ENCODE results near the gene LARP4B. TPM values are rescaled to one million over a fixed set of nuclear protein-coding genes. Genes with fewer than 3 reads are reported as not detected.

The LARP4B gene
- total and polyA plus RNA-seq, 2 experiments from 2014 or later, result 18.3 to 52.3 TPM

DNA sequence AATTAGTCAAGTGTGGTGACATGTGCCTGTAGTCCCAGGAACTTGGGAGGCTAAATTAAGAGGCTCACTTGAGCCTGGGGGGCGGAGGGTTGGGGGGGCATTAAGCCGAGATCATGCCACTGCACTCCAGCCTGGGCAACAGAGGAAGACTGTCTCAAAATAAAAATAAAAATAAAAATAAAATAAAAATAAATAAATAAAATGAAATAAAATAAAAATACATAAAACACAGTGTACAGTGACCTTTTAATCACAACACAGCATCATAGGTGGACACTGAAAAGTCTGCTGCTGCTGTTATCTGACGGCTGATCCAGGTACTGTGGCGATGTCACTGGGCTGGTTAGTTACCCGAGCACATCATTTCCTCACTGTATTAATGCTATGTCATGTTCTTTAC is 27.1 kb downstream of the LARP4B start:
- Histone ChIP-seq H3K4me3 (no peak overlapping the region), H4K20me1 (replicated peaks; ENCODE audit: insufficient read depth) (peaks cover 71% of the 10 kb centered on the region), H3K79me2 (replicated peaks; ENCODE audit: insufficient read depth) (peaks cover 100% of the 10 kb centered on the region), H3K4me2 (no peak overlapping the region), H3K4me1 (ENCODE audit: insufficient read depth) (no peaks in the 10 kb centered on the region), H3K36me3 (ENCODE audit: insufficient read depth) (no peaks in the 10 kb centered on the region), H2AFZ (no peak overlapping the region), H3K27ac (ENCODE audit: low read depth) (no peak overlapping the region), H3K9me2 (ENCODE audit: insufficient read depth) (no peaks in the 10 kb centered on the region), H3F3A (replicated peaks; ENCODE audit: low read depth) (no peaks in the 10 kb centered on the region), H3K27me3 (ENCODE audit: insufficient read depth) (no peaks in the 10 kb centered on the region)
- no peak for ATAC-seq
- Mint-ChIP-seq H3K4me1 (peaks cover 10% of the 10 kb centered on the region; the same call in 2 of the 3 replicates), H3K4me3 (no peak overlapping the region), H3K27ac (no peak overlapping the region), H3K36me3 (ENCODE audit: low read depth) (peaks cover 21% of the 10 kb centered on the region), H3K27me3 (ENCODE audit: insufficient read depth, low read depth, poor library complexity) (no peaks in the 10 kb centered on the region), H3K9me3 (no peaks in the 10 kb centered on the region)
- DNase-seq (ENCODE audit: low spot score), result no peak
- no peak for TF ChIP-seq CREB1 (CRISPR knock-in tag; IDR thresholded peaks at IDR 0.05; ENCODE audit: low read depth)
- TF ChIP-seq, protein P1, sequence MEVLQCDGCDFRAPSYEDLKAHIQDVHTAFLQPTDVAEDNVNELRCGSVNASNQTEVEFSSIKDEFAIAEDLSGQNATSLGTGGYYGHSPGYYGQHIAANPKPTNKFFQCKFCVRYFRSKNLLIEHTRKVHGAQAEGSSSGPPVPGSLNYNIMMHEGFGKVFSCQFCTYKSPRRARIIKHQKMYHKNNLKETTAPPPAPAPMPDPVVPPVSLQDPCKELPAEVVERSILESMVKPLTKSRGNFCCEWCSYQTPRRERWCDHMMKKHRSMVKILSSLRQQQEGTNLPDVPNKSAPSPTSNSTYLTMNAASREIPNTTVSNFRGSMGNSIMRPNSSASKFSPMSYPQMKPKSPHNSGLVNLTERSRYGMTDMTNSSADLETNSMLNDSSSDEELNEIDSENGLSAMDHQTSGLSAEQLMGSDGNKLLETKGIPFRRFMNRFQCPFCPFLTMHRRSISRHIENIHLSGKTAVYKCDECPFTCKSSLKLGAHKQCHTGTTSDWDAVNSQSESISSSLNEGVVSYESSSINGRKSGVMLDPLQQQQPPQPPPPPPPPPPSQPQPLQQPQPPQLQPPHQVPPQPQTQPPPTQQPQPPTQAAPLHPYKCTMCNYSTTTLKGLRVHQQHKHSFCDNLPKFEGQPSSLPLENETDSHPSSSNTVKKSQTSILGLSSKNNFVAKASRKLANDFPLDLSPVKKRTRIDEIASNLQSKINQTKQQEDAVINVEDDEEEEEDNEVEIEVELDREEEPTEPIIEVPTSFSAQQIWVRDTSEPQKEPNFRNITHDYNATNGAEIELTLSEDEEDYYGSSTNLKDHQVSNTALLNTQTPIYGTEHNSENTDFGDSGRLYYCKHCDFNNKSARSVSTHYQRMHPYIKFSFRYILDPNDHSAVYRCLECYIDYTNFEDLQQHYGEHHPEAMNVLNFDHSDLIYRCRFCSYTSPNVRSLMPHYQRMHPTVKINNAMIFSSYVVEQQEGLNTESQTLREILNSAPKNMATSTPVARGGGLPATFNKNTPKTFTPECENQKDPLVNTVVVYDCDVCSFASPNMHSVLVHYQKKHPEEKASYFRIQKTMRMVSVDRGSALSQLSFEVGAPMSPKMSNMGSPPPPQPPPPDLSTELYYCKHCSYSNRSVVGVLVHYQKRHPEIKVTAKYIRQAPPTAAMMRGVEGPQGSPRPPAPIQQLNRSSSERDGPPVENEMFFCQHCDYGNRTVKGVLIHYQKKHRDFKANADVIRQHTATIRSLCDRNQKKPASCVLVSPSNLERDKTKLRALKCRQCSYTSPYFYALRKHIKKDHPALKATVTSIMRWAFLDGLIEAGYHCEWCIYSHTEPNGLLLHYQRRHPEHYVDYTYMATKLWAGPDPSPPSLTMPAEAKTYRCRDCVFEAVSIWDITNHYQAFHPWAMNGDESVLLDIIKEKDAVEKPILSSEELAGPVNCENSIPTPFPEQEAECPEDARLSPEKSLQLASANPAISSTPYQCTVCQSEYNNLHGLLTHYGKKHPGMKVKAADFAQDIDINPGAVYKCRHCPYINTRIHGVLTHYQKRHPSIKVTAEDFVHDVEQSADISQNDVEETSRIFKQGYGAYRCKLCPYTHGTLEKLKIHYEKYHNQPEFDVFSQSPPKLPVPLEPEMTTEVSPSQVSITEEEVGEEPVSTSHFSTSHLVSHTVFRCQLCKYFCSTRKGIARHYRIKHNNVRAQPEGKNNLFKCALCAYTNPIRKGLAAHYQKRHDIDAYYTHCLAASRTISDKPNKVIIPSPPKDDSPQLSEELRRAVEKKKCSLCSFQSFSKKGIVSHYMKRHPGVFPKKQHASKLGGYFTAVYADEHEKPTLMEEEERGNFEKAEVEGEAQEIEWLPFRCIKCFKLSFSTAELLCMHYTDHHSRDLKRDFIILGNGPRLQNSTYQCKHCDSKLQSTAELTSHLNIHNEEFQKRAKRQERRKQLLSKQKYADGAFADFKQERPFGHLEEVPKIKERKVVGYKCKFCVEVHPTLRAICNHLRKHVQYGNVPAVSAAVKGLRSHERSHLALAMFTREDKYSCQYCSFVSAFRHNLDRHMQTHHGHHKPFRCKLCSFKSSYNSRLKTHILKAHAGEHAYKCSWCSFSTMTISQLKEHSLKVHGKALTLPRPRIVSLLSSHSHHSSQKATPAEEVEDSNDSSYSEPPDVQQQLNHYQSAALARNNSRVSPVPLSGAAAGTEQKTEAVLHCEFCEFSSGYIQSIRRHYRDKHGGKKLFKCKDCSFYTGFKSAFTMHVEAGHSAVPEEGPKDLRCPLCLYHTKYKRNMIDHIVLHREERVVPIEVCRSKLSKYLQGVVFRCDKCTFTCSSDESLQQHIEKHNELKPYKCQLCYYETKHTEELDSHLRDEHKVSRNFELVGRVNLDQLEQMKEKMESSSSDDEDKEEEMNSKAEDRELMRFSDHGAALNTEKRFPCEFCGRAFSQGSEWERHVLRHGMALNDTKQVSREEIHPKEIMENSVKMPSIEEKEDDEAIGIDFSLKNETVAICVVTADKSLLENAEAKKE (CRISPR knock-in tag; IDR thresholded peaks at IDR 0.05), result no peak
- TF ChIP-seq JUNB (IDR thresholded peaks at IDR 0.05; ENCODE audit: unreplicated experiment), result no peak
- no peak for TF ChIP-seq POLR2AphosphoS5 (IDR thresholded peaks at IDR 0.05; ENCODE audit: low read depth)
- TF ChIP-seq, protein P2, sequence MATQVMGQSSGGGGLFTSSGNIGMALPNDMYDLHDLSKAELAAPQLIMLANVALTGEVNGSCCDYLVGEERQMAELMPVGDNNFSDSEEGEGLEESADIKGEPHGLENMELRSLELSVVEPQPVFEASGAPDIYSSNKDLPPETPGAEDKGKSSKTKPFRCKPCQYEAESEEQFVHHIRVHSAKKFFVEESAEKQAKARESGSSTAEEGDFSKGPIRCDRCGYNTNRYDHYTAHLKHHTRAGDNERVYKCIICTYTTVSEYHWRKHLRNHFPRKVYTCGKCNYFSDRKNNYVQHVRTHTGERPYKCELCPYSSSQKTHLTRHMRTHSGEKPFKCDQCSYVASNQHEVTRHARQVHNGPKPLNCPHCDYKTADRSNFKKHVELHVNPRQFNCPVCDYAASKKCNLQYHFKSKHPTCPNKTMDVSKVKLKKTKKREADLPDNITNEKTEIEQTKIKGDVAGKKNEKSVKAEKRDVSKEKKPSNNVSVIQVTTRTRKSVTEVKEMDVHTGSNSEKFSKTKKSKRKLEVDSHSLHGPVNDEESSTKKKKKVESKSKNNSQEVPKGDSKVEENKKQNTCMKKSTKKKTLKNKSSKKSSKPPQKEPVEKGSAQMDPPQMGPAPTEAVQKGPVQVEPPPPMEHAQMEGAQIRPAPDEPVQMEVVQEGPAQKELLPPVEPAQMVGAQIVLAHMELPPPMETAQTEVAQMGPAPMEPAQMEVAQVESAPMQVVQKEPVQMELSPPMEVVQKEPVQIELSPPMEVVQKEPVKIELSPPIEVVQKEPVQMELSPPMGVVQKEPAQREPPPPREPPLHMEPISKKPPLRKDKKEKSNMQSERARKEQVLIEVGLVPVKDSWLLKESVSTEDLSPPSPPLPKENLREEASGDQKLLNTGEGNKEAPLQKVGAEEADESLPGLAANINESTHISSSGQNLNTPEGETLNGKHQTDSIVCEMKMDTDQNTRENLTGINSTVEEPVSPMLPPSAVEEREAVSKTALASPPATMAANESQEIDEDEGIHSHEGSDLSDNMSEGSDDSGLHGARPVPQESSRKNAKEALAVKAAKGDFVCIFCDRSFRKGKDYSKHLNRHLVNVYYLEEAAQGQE (IDR thresholded peaks at IDR 0.05; ENCODE audit: unreplicated experiment), result no peak
- TF ChIP-seq STAT1 (IDR thresholded peaks at IDR 0.05; ENCODE audit: unreplicated experiment), result no peak
- TF ChIP-seq NANOG (IDR thresholded peaks at IDR 0.05; ENCODE audit: borderline replicate concordance), result no peak
- TF ChIP-seq EZH2phosphoT487 (IDR thresholded peaks at IDR 0.05; ENCODE audit: unreplicated experiment), result no peak
- TF ChIP-seq CTCF (conservative IDR thresholded peaks at IDR 0.05; ENCODE audit: low read depth in 2 of 2), result no peak
- no peak for TF ChIP-seq ZNF331 (CRISPR knock-in tag; IDR thresholded peaks at IDR 0.05; ENCODE audit: low read depth)
- no peak for TF ChIP-seq EZH2 (IDR thresholded peaks at IDR 0.05; ENCODE audit: low read depth, unreplicated experiment)
- TF ChIP-seq ZNF114 (CRISPR knock-in tag; IDR thresholded peaks at IDR 0.05), result no peak
- TF ChIP-seq, protein P3, sequence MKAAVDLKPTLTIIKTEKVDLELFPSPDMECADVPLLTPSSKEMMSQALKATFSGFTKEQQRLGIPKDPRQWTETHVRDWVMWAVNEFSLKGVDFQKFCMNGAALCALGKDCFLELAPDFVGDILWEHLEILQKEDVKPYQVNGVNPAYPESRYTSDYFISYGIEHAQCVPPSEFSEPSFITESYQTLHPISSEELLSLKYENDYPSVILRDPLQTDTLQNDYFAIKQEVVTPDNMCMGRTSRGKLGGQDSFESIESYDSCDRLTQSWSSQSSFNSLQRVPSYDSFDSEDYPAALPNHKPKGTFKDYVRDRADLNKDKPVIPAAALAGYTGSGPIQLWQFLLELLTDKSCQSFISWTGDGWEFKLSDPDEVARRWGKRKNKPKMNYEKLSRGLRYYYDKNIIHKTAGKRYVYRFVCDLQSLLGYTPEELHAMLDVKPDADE (IDR thresholded peaks at IDR 0.05), result no peak
